Adrenal gland (tissue), 12 donors: ENCODE measurements around the gene TIGAR. TPM values are rescaled to one million over a fixed set of nuclear protein-coding genes. Genes with fewer than 3 reads are reported as not detected.

Source experiments
- DNase-seq, 7 donors: peaks; one replicate each; pipeline ENCODE4 v3.0.0-alpha.2; 2019 to 2020
- H3K27ac ChIP-seq, 5 donors: fragments of 200-600 bp; sonication (generic) in 4 of 5; 1 replicate in 3 of 5; 2 replicates in 2 of 5; pipeline versions ENCODE4 v1.5.1 to v1.8.0; 2016 to 2020; ENCODE audit warnings: mild to moderate bottlenecking in 1 of 5
- H3K27me3 ChIP-seq: fragments of 200-600 bp; 2 replicates; pipeline ENCODE4 v1.8.0; 2021
- H3K36me3 ChIP-seq, 2 donors: fragments of 200-600 bp; replicated peaks in 1 of 2; 1 replicate in 1 of 2; 2 replicates in 1 of 2; pipeline versions ENCODE4 v1.5.1 to v1.8.0; 2018 to 2022
- H3K4me1 ChIP-seq, 2 donors: fragments of 200-600 bp; replicated peaks in 1 of 2; 1 replicate in 1 of 2; 2 replicates in 1 of 2; pipeline versions ENCODE4 v1.5.1 to v1.8.0; 2018 to 2021
- H3K4me3 ChIP-seq, 4 donors: fragments of 200-600 bp; sonication (generic) in 3 of 4; one replicate each; pipeline ENCODE4 v1.5.1; 2016 to 2018
- H3K9me3 ChIP-seq, 3 donors: fragments of 200-600 bp; sonication (generic) in 1 of 3; replicated peaks in 1 of 3; 1 replicate in 2 of 3; 2 replicates in 1 of 3; pipeline versions ENCODE4 v1.5.1 to v1.8.0; 2016 to 2021
- CTCF ChIP-seq, 6 experiments: fragments of 450-650 bp in 4 of 6; fragments of 200-600 bp in 2 of 6; sonication (generic) in 1 of 6; IDR thresholded peaks; 1 replicate in 5 of 6; 2 replicates in 1 of 6; pipeline versions ENCODE4 v1.5.1 to v1.8.0; 2016 to 2021; ENCODE audit warnings: antibody characterized with exemption in 6 of 6, mild to moderate bottlenecking in 2 of 6, moderate library complexity in 1 of 6
- POLR2A ChIP-seq, 2 donors: fragments of 450-650 bp; IDR thresholded peaks; one replicate each; pipeline ENCODE4 v1.6.1; 2017; ENCODE audit warnings: antibody characterized with exemption in 2 of 2, mild to moderate bottlenecking in 2 of 2, moderate library complexity in 1 of 2
- WGBS, 4 donors: extraction: QIAGEN DNeasy Blood & Tissue Kit in 2 of 4; methylation state at CpG; one replicate each; pipeline versions ENCODE4 v1.1.5 to v1.1.7; 2013 to 2017; 5-methylcytosine and 5-hydroxymethylcytosine counted together
- intact Hi-C, 2 donors: fragments of 100-400 bp; cut with DNase I; formaldehyde crosslinking; loops; one replicate each; pipeline versions ENCODE4 v1.14.1 to v1.15.0; 2022 to 2023
- polyA plus RNA-seq, 3 donors: library from polyadenylated mRNA; stranded (reverse); fragments of 200-250 nt in 2 of 3; fragments of 350-450 nt in 1 of 3; fragmentation: Illumina TruSeq in 1 of 3; extraction: RNeasy Lipid Tissue Mini Kit (QIAGEN cat#74804) in 1 of 3; gene quantifications; one replicate each; pipeline ENCODE4 v1.2.3, GENCODE V29; 2013 to 2014
- total RNA-seq, 9 donors: library from RNA; depleted of rRNA in 4 of 9; stranded (reverse); fragments of >200 nt in 4 of 9; fragments of 120-200 nt in 1 of 9; fragmentation: NEBNext Ultra II Directional in 1 of 9; extraction: Animal tissue kit (Norgen Biotek cat#: 25700) in 1 of 9; gene quantifications; one replicate each; pipeline versions ENCODE4 v1.1.0 to v1.2.4, GENCODE V29; 2013 to 2023
- donor health status: healthy with polysubstance abuse.
- donor health status: Bipolar disorder and iron deficiency.
- donor health status: DM: yes; HTN: yes; CAD: no.
- donor health status: DM: no; HTN: no; CAD: no.
- donor health status: DM: no; HTN: no; CAD: no.
- donor health status: DM: yes; HTN: yes; CAD: no.

Gene TIGAR
- total and polyA plus RNA-seq, 12 donors, result 2.5 to 28.2 (median 9.5) TPM

- H3K27ac ChIP-seq, result peak overlapping the region in 2 of 5 donors; percentile 40 to 60
- peaks cover 10 to 38% of the 10 kb centered on the region in 2 donors for H3K4me1 ChIP-seq
- peak in 1 of 7 donors; percentile 15 for DNase-seq
- 85 to 91% (median 88%) methylated on average over 13 to 14 of the region's 14 CpGs for WGBS, 4 donors
- intact Hi-C loops, result loop anchor here in 1 of 2 donors (10.0 kb wide), 1 partner anchor 226 kb away; the partner anchor contains the start of gene RAD51AP1
- TF ChIP-seq POLR2A (IDR thresholded peaks at IDR 0.05) (no peak), CTCF (IDR thresholded peaks at IDR 0.05) (no peak)
- H3K4me3 ChIP-seq, result no peak overlapping the region
- H3K9me3 ChIP-seq, result no peaks in the 10 kb centered on the region
- no peaks in the 10 kb centered on the region for H3K27me3 ChIP-seq
- H3K36me3 ChIP-seq, result peaks cover 0 to 11% of the 10 kb centered on the region in 2 donors
Observed at GRCh38 chr12:4308334-4308950, 12.6 kb upstream of the TIGAR start.

- no peak overlapping the region for H3K4me3 ChIP-seq
- no peak for DNase-seq
- H3K4me1 ChIP-seq, result peaks cover 0 to 17% of the 10 kb centered on the region in 2 donors
- H3K9me3 ChIP-seq, result no peaks in the 10 kb centered on the region
- intact Hi-C loops, result no loop called here
- WGBS, 4 donors, result 93 to 95% (median 94%) methylated on average over 5 of the region's 5 CpGs
- no peaks in the 10 kb centered on the region for H3K27me3 ChIP-seq
- H3K27ac ChIP-seq, result no peak overlapping the region
- H3K36me3 ChIP-seq, result no peaks in the 10 kb centered on the region
- TF ChIP-seq POLR2A (IDR thresholded peaks at IDR 0.05), result no peak
- TF ChIP-seq CTCF (IDR thresholded peaks at IDR 0.05), result no peak
Observed at GRCh38 chr12:4311776-4312175, 9.2 kb upstream of the TIGAR start.

GRCh38 chr12:4312251-4312650 lies 8.8 kb upstream of the TIGAR start:
- 84 to 97% (median 94%) methylated on average over 2 of the region's 2 CpGs for WGBS, 4 donors
- Histone ChIP-seq H3K27ac (no peak overlapping the region), H3K4me1 (peaks cover 0 to 12% of the 10 kb centered on the region in 2 donors), H3K27me3 (no peaks in the 10 kb centered on the region), H3K36me3 (no peaks in the 10 kb centered on the region), H3K4me3 (no peak overlapping the region), H3K9me3 (no peaks in the 10 kb centered on the region)
- TF ChIP-seq POLR2A (IDR thresholded peaks at IDR 0.05) (no peak), CTCF (IDR thresholded peaks at IDR 0.05) (no peak)
- intact Hi-C loops, result no loop called here
- no peak for DNase-seq

- no peaks in the 10 kb centered on the region for H3K36me3 ChIP-seq
- no peaks in the 10 kb centered on the region for H3K9me3 ChIP-seq
- H3K27me3 ChIP-seq, result no peaks in the 10 kb centered on the region
- TF ChIP-seq POLR2A (IDR thresholded peaks at IDR 0.05), result no peak
- no peak for TF ChIP-seq CTCF (IDR thresholded peaks at IDR 0.05)
- H3K4me3 ChIP-seq, result peak overlapping the region in 3 of 4 donors; percentile 2 to 76 (median 21)
- peak overlapping the region; percentile 72 to 94 (median 83) for H3K27ac ChIP-seq
- peaks cover 0 to 11% of the 10 kb centered on the region in 2 donors for H3K4me1 ChIP-seq
- no peak for DNase-seq
- intact Hi-C loops, result loop anchor here in 1 of 2 donors (10.0 kb wide), 1 partner anchor 94 kb away; no protein-coding TSS in a partner anchor
- 0 to 2% (median 0%) methylated on average over 13 of the region's 13 CpGs for WGBS, 4 donors
Observed at GRCh38 chr12:4320497-4320852, 538 bp upstream of the TIGAR start.
